OCI-LY7 (cell line): ENCODE results near the gene CDK17.

ENCODE experiments used
- EZH2phosphoT487 ChIP-seq: fragments of 200-600 bp; sonication (generic); IDR thresholded peaks from 2 replicates; pipeline ENCODE4 v1.6.1; 2018; ENCODE audit warnings: low read depth, borderline replicate concordance, mild to moderate bottlenecking, mixed run types, antibody characterized with exemption, low read length, moderate library complexity, mixed read lengths
- TF ChIP-seq, protein P1 (sequence below): fragments of 200-600 bp; sonication (generic); conservative IDR thresholded peaks from 2 replicates; pipeline ENCODE4 v1.5.1; 2014; ENCODE audit warnings: mild to moderate bottlenecking, antibody characterized with exemption, low read length, moderate library complexity, mixed read lengths

DNA sequence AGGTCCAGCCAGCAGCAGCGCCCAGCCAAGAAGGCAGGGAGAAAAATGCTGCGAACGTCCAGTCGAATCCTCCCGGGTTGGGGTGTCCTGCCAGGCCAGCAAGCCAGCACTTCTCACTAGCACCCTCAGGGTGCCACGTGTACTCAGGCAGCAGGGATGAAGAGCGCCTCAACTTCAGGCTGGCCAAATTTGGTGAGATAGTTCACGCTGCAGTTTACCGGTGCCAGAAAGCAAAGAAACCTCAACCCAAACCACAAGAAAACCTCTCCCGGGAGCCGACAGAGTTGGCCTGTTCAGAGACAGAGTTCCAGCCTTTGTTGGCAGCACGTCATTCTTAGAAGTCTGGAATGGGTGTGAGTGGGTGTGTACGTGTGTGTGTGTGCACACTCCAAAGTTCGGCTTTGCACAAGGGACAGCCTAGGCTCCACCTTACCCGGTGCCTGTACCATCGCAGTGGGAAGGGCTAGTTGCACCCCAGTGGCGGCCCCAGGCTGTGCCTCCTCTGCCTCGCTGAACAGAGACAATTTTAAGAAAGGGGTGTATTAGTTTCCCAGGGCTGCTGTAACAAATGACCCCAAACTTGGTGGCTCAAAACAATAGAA is 163.9 kb downstream of the CDK17 start:
- TF ChIP-seq, protein P1, sequence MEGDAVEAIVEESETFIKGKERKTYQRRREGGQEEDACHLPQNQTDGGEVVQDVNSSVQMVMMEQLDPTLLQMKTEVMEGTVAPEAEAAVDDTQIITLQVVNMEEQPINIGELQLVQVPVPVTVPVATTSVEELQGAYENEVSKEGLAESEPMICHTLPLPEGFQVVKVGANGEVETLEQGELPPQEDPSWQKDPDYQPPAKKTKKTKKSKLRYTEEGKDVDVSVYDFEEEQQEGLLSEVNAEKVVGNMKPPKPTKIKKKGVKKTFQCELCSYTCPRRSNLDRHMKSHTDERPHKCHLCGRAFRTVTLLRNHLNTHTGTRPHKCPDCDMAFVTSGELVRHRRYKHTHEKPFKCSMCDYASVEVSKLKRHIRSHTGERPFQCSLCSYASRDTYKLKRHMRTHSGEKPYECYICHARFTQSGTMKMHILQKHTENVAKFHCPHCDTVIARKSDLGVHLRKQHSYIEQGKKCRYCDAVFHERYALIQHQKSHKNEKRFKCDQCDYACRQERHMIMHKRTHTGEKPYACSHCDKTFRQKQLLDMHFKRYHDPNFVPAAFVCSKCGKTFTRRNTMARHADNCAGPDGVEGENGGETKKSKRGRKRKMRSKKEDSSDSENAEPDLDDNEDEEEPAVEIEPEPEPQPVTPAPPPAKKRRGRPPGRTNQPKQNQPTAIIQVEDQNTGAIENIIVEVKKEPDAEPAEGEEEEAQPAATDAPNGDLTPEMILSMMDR: no peak
- no peak for TF ChIP-seq EZH2phosphoT487
